COLO829 (cell line): ENCODE data around the gene RUVBL1.
A peak's percentile ranks its signal among the peaks of the same experiment; 100 is the strongest.

Source experiments
- DNase-seq: peaks from one replicate; pipeline ENCODE4 v3.0.0; 2012; ENCODE audit warnings: low spot score

RUVBL1 gene

GRCh38 chr3:128083396-128083795 is 40.2 kb downstream of the RUVBL1 start:
- DNase-seq = no peak

DNA sequence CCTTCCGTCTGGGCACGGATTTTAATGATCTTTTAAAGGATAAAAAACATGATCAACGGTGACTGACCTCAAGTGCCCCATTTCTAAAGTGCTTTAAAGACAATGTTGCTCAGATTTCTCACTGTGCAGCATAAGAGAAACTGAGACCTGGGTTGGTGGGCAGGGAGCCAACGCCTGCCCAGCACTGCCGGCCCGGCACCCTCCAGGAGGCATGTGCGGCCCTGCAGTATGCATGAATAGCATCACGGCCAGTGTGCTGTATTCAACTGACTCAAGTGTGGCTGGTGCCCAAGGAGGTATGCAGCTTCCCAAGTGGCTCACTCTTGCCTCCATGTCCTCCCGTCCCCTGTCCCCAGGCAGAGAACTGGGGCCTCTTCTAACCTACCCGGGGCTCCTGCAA is 41.1 kb downstream of the RUVBL1 start:
- no peak for DNase-seq

DNA sequence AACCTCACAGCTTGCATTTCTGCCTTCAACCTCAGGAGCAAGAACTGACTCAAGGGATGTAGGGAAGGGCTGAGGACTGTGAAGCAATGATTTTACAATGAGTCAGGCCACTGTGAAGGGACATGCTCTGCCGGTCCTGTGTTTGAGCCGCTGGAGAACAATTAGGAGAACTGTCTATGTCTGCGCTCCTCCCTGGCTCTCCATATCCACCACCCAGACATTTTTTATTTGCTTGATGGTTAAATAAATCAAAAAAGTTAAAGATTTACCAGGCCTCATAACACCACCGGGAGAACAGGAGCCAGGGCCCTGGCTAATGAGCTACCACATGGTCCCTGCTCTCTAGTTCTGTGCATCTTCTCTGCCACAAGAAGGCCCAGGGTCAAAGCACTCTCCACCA is 41.8 kb downstream of the RUVBL1 start:
- no peak for DNase-seq

GRCh38 chr3:128081226-128081625 is 42.4 kb downstream of the RUVBL1 start:
- no peak for DNase-seq

DNA sequence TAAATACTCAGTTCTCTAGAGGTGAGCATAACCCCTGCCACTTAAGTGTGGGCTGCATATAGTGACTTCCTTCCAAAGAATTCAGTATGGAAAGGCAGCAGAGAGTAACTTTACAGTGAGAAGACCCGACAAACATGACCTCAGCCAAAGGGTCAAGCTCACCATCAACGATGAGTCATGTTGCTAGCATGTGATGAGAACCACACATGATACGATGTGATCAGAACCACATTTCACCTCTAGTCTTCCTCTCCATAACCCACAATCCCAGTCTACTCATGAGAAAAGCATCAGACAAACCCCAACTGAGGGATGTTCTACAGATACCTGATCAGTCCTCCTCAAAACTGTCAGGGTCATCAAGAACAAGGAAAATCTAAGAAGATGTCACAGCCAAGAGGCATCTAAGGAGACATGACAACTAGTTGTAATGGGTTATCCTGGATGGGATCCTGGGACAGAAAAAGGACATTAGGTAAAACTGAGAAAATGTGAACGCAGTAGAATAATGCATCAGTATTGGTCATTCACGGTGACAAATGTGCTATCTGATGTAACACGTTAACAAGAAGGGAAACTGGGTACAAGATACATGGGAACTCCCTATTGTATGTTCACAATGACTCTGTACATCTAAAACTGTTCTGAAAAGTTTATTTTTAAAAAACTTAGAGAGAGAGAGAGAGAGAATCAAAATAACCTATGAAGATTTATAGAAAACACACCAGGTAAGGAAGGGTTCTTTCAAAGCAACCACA is 43.1 kb downstream of the RUVBL1 start:
- peak; percentile 58 for DNase-seq

DNA sequence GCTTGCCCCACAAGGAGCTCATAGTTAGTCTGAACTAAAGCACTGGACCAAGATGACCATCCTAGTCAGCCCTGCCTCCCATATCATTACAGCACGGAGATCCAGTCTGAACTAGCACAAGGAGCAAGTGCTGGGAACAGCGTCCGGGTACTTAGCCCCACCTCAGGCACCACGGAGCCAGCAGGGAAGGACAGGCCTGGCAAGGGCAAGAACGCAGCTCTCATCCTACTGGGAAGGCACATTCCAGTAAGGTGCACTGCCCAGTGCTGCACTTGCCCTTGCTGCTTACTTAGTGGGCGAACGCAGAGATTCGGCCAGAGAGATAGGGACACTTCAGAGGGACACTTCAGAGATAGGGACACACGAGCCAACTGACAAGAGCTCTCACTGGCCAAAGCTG is 43.8 kb downstream of the RUVBL1 start:
- DNase-seq = no peak

DNA sequence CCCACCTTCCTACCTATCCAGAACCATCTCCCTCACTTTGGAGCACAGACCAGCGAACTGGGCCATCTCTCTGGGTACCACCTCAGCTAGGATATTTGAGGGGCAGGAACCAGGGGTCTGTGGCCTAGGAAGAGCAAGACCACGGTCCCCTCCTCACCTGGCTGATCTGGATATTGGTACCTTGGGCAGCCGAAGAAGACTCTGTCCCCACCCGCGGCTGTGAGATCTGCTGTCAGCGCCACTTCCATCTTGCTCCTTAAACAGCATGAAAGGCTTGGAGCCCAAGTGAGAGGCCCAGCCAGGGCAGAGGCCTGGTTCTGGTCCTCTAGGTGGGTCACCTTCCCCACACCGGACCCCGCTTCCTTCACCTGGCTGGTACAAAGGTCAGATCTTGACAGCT is 44.7 kb downstream of the RUVBL1 start:
- DNase-seq = no peak

DNA sequence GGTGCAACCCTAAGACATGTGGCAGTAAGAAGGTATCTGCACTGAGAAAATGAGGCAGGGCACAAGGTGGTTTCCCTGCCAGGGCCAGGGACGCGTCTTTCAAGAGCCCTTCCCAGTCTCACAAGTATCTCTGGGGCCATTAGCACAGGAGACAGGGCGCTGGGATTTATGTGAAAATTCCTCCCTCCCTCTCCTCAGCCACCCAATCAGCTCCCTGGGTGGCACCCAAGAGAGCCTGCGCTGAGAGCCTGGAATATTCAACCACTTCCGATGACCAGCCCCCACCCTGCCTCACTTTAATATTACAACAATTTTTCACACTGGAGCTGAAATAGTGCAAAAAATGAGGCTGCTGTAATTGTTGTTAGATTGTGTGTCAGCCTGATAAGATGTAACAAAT is 45.3 kb downstream of the RUVBL1 start:
- DNase-seq = no peak

DNA sequence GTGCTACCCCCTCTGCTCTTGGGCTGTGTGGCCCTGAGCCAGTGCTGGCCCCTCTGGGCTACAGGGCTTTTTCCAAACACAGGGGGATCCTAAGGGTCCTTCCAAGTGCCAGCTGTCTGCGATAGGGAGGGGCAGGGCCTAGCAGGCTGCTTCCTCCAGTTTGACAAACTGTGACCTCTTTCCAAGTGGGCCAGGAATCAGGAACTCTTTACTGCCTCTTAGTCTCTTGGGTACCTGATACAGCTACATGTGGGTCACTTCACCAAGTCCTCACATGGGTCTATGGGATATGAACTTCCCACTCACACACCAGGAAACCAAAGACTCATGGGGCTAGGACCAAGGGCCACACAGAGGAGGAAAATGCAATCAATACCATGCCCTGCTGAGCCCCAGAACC is 45.9 kb downstream of the RUVBL1 start:
- DNase-seq = no peak

DNA sequence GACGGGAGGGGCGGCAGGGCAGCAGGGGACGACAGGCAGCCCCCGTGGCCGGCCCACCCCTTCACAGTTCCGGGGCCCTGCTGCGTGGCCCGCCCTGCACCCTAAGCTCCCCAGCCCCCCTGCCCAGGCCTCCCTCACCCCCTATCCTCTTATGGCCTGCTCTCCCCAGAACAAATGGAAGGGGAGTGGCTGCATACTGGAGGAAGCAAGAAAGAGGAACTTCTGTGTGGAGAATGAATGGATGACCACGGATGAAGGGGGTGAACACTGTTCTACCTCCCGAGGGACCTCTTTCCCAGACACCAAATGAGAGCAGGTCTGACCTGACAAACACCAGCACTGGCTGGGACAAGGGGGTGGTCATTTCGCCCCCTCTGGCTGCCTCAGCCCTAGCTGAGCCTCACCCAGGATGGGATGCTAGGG is 46.4 kb downstream of the RUVBL1 start:
- no peak for DNase-seq

GRCh38 chr3:128076483-128077201 is 47.0 kb downstream of the RUVBL1 start:
- DNase-seq = no peak

- peak; percentile 81 for DNase-seq
Measured at GRCh38 chr3:128075522-128076482, 47.8 kb downstream of the RUVBL1 start.

- DNase-seq = no peak
Measured at GRCh38 chr3:128074851-128075521, 48.6 kb downstream of the RUVBL1 start.

DNA sequence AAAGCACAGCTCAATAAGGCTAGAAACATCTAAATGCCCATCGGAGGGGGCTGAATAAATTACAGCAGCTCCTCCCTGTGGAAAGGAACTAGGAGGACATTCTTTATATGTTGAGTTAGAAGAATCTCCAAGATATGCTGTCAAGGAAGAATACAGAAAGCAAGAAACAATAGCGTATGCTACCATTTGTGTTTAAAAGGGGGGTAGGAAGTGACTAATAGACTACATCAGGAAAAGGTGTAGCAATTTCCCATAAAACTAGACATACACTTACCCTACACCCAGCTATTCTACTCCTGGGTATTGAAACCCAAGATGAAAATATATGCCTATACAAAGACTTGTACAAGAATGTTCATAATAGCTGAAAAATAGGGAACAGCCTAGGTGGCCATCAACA is 49.8 kb downstream of the RUVBL1 start:
- no peak for DNase-seq

GRCh38 chr3:128073185-128073725 is 50.4 kb downstream of the RUVBL1 start:
- no peak for DNase-seq

DNA sequence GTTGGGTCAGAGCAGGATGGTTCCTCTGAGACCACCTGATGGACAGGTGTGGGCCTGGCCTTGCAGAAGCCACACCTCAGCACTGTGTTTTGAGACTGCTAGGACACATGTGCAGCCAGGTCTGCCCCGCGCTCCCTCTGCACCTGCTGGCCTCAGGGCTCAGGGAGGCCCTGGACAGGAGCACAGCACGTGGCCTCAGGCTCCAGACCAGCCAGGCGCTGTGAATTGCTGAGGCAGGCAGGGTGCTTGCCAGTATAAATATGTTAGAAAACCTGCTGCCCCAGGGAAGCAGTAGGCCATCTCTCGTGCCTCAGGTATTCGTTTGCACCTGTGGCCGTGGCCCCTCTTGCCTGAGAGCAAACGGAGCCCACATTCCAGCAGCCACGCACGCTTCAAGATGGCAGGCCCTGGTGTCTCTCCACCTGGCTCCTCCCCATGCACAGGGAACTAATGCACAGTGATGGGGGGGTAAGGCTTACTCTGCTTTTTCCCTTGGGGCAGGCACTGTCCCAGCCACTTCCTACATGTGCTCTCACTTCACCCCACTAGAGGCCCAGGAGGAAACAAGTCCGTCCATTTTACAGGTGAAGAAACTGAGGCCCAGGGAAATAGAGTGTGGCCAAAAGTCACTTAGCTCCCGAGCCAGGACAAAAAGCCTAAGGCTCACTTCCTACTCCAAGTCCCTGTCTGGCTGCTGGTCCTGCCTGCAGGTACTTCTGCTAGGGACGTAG is 51.0 kb downstream of the RUVBL1 start:
- no peak for DNase-seq

DNA sequence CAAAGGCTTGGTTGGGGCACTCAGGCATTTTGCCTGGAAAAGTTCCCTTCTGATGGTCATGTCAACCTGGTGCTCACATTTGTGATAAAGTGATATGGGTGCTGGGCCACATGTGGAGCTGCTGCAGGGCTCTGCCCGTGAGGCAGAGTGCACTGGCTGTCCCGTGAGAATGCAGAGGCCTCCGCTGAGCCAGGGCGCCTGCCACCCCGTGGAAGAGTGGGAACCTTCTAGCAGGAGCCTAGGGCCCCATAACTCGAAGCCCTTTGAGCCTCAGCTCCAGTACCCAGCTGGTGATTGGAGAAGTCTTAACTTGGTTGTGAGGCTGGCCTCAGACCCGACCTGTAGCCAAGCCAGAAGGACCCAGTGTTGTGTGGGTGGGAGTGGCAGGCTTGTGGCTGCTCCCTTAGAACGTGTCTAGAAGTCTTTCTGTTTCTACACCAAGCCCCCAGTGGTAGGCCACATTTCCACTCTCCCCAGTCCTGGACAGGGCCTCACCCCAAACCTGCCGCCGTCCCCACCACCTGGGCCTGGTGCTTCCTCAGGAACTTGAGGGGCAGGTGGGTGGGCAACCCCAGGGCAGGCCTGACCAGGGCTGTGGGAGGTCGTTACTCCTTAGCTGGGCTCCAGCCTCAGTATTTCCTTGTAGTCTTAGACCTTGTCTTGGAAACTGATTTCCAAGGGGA is 51.7 kb downstream of the RUVBL1 start:
- DNase-seq = no peak

DNA sequence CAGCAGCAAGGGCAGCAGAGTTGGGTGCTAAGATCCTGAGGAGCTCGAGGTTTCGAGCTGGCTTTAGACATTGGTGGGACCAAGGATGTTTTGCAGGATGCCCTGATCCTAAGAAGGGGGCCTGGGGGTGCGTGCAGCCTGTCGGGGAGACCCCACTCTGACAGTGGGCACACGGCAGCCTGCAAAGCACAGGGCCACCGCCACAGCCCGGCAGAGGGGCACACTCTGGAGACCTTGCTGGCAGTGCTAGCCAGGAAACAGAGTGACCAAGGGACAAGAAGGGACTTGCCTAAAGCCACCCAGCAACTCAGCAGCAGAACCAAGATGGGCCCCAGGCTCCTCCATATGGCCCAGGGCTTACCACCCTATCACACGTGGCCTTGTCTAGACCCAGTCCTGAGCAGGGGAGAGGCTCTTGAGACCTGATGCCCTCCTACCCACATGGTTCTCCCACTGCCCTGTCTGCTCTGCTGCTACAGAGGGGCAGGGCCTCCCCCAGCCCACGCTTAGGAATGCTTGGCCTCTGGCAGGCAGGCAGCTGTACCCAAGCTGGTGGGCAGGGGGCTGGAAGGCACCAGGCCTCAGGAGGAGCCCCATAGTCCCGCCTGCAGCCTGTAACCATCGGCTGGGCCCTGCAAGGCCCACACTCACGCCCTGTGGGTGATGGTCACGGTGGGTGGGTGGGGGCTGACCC is 52.6 kb downstream of the RUVBL1 start:
- DNase-seq = no peak

DNA sequence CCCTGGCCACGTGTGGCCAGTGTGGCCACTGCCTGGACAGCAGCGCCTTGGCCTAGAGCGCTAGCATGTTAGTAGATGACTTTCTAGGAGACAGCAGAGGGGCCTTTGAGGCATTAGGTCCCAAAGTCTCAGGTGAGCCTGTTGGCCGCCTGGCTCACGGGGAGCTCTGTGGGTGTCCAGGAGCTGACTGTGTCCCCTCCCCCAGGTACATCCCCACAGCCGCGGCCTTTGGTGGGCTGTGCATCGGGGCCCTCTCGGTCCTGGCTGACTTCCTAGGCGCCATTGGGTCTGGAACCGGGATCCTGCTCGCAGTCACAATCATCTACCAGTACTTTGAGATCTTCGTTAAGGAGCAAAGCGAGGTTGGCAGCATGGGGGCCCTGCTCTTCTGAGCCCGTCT is 54.3 kb downstream of the RUVBL1 start:
- DNase-seq = no peak

DNA sequence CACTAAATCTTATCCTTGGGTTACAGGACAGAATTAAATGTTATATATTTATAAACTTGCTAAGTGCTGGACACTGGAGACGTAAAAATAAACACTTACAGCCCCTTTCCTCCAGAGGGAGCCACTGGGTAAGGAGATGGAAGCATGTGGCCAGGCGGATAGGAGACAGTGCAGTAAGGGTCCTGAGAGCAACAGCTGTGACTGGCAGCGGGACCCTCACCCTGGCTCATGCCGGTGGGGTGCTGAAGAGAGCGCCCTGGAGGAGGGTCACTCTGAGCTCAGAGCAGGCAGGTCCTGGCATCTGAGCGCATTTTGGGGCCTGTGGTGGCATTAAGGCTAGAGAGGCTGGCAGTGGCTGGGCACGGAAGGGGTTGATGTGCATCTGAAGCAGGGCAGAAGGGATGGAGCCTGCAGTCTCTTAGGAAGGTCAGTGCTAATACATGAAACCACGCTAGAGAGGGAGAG is 55.4 kb downstream of the RUVBL1 start:
- DNase-seq = peak; percentile 74
